Measurements from ENCODE around the gene ADGRV1.

Gene ADGRV1

DNA sequence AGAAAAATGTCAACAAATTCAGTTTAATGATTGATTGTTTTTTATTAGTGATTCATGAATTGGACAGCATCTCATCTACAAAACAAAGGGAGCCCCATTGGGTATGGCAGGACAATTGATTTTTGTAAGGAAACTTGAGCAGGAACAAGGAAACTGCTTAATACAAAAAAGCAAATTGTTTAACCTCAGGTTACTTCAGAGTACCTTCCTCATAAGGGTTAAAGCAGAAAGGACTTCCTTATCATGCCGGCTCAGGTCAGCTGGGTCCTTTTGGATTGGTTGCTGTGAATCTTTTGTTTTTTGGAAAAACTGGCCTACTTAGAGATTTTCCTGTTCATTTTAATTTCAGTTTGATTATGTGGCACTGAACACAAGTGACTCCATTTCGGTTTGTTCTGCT, 612.7 kb downstream of the ADGRV1 start:
- no peak for DNase-seq (ENCODE audit: insufficient read length, low spot score)
- no peak for FAIRE-seq
- no peak for TF ChIP-seq CTCF (IDR thresholded peaks at IDR 0.05; ENCODE audit: insufficient read depth, missing control alignments)

- no peak for DNase-seq (ENCODE audit: insufficient read length, low spot score)
Measured at GRCh38 chr5:91174396-91174795, 615.8 kb downstream of the ADGRV1 start.

DNA sequence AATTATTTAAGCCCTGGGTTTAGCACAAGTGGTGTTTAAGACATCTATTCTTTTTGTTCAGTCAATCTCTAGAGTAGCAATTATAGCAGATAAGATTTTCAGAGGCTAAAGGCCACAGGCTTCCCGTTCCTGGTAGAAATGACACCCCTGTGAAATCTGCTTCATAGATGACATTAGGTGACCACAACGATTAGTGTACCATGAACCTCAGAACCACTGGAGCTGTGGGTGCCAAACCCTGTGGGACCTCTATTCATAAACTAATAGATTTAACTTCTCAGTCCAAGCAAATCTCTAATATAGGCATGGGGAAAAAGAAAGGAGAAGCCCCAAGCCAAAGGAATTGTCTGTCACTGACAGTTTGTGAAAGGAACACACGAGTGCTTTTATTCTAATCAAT, 617.1 kb downstream of the ADGRV1 start:
- TF ChIP-seq CTCF (IDR thresholded peaks at IDR 0.05; ENCODE audit: insufficient read depth, missing control alignments), result no peak
- no peak for FAIRE-seq

More at GRCh38 chr5:91174396-91174795, 615.8 kb downstream of the ADGRV1 start:
- no peak for TF ChIP-seq CTCF (IDR thresholded peaks at IDR 0.05; ENCODE audit: insufficient read depth, missing control alignments)
- FAIRE-seq, result no peak

DNA sequence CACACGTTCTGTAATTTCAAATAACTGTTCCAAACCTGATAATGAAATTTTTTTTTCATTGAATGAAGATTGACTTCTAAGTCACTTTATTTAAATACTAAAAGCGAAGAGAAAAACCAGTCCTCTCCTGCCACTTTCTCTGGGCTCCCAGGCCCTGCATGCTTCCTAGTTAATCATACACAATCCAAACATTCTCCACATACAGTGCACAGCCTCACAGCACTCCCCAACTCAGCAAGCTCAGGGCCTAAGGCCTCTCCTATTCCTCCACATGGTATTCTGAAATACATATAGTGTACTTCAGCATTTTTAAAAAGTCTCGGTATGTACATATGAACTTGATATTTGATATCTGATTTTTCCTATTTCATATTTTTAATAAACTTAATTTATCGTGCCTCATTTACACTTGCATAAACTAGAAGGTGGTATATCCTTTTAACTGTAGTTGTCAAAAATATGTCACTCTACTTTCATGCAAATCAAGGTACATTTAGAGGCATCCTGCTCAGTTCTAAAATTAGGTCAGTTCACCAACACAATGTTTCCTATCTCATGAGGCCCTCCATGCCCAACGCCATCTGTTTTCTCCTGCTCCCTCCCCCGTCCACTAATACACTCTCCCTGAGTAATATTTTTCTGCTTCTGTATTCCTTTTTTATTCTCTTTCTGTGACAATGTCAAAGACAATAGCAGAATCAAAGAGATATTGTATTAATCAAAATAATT, 617.9 kb downstream of the ADGRV1 start:
- no peak for FAIRE-seq
- no peak for TF ChIP-seq CTCF (IDR thresholded peaks at IDR 0.05; ENCODE audit: insufficient read depth, missing control alignments)
- DNase-seq (ENCODE audit: insufficient read length, low spot score), result no peak

More for the DNA sequence above, 617.1 kb downstream of the ADGRV1 start:
- no peak for DNase-seq (ENCODE audit: insufficient read length, low spot score)

GRCh38 chr5:91177085-91177484, 618.5 kb downstream of the ADGRV1 start:
- DNase-seq (ENCODE audit: insufficient read length, low spot score) (no peak), FAIRE-seq (no peak)
- no peak for TF ChIP-seq CTCF (IDR thresholded peaks at IDR 0.05; ENCODE audit: insufficient read depth, missing control alignments)

DNA sequence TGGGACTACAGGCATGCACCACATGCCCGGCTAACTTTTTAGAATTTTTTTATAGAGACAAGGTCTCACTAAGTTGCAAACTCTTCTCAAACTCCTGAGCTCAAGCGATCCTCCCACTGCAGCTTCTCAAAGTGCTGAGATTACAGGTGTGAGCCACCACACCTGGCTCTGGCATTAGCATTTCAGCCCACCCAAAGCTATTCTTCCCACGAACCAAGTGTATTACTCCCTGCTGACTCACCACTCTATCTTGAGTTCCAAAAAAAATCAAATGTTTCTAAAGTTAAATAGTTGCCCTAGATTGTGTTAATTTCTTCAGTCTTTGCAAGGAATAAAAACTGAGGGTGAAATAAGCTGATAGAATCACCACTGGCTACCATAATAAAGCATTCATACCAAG, 619.0 kb downstream of the ADGRV1 start:
- DNase-seq (ENCODE audit: insufficient read length, low spot score) (no peak), FAIRE-seq (no peak)
- no peak for TF ChIP-seq CTCF (IDR thresholded peaks at IDR 0.05; ENCODE audit: insufficient read depth, missing control alignments)

- FAIRE-seq (no peak), DNase-seq (ENCODE audit: insufficient read length, low spot score) (no peak)
- no peak for TF ChIP-seq CTCF (IDR thresholded peaks at IDR 0.05; ENCODE audit: insufficient read depth, missing control alignments)
Measured at GRCh38 chr5:91178461-91178860, 619.9 kb downstream of the ADGRV1 start.
